ENCODE measurements around the gene GFPT1.

The GFPT1 gene

DNA sequence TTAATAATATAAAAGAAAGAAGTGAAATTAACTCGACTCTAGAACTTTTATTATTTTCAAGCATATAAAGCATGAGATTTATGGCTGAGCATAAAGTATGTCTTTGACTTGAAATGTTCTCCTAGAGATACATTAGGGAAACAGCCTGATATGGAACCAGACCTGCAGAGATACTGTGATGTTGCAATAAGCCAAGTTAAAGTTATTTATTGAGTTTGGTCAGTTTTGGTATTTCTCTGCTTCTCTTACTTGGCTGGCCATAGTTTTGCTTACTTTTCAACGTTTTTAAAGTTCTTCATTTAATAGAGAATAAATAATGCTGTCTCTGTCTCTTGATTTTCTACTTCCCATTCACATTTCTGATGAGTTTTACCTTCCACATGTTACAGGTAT lies 76.0 kb downstream of the GFPT1 start:
- no peak for DNase-seq

DNA sequence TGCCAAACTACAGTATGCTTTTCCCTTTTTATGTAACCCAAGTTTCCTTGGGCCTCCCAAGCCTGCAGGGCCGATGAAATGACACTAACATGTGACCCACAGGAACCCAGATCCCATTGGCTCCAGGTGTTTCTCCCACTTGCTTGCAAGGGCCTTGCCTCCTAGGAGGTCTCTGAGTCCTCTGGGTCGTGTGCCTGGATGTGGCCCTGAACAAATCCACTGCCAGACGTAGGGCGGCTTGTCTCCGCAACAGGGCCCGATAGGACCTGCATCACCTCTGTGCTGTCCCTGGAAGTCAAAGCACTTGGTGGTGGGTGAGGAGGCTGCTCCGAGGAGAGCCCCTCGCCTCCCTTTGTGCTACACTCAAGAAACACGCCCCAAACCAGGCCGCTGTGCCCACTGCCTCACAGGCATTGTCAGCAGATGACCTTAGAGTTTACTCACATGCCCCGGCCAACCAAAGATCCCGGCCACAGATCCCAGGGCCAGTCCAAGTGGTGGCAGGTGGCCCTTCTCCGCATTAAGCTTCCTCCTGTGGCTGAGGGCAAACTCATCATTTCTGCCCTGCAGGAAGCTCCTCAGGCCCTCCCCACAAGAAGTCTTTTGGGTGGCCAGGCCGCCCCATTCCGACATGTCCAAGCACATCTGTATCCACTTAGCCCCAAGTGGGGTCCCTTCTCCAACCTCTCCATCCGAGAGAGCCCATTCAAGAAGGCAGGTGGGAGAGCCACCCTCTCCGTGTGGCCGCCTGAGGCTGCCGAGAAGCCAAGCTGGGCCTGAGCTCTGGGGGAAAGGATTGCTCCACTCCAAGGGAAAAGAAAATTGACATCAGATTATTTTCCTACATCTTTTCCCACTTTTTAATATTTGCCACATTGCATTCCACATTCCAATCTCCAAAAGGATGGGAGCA lies 76.7 kb downstream of the GFPT1 start:
- no peak for DNase-seq

DNA sequence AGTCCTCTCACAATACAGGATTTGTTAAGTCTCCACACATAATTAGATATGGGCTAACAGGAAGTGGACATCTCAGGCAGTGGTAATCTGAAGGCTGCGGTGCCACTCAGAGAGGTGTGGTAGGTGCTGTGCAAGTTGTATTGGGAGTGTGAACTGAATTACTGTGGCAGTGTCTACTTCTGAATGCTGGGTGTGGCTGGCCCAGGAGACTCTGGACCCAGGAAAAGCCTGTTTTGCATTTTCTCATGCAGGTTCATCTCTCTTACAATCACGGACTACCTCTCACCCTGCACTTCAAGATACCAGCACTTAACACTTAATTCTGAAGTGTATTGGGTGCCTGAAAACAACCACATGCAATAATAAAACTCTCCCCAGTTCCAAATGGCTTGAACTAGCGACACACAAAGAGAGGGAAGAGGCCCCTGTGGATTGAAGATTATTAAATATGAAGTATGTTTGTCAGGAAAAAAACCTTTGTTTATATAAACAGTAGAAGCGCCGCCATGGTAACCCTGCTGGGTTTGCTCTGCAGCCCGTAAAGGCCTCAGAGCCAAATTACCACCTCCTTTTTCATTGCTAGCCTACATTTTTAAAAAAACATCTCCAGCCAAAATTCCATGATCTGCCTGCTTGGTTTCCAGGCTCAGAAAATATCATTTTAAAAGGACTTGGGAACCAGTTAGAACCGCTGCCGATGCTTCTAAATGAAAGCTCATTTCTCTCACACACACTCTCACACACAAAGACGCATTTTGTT lies 77.5 kb downstream of the GFPT1 start:
- DNase-seq: no peak

DNA sequence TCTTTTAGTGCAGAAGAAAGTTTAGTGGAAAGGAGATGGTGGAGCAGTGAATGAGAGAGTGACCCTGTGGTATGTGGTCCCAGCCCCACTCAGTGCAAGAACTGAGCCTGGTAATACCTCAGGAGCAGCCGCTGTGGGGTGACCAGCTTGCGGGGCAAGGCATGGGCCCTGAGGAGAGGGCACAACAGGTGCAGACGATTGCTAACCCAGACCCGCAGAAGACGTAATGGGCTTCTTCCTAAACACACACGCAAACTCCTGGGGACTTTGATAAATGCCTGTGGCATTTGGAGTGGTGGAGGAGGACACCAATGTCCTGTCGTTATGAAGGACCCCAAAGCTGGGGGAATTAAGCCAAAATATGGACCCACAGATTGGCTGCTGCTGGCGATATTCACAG lies 78.7 kb downstream of the GFPT1 start:
- no peak for DNase-seq

DNA sequence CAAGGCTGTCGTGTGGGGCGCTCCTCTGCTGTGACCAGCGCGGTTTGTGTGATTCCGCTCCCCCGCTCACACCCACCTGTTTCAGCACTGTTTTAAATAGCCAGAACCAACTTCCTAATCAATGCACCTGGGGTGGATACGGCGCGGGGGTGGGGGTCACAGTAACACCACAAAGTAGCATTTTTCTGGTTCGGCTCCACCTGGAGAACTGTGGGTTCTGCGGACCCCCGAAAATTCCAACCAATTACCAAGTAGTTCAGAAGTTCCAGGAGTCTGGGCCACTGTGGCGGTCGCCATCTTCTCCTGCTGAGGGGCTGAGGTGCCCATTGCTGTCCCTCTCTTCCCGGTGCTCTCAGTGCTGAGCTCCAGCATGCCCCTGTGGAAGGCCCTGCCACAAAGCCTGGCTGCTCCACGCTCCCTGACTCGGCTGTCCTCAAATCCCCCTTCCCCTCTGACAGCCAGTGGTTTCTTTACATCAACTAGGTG lies 79.4 kb downstream of the GFPT1 start:
- DNase-seq: no peak

DNA sequence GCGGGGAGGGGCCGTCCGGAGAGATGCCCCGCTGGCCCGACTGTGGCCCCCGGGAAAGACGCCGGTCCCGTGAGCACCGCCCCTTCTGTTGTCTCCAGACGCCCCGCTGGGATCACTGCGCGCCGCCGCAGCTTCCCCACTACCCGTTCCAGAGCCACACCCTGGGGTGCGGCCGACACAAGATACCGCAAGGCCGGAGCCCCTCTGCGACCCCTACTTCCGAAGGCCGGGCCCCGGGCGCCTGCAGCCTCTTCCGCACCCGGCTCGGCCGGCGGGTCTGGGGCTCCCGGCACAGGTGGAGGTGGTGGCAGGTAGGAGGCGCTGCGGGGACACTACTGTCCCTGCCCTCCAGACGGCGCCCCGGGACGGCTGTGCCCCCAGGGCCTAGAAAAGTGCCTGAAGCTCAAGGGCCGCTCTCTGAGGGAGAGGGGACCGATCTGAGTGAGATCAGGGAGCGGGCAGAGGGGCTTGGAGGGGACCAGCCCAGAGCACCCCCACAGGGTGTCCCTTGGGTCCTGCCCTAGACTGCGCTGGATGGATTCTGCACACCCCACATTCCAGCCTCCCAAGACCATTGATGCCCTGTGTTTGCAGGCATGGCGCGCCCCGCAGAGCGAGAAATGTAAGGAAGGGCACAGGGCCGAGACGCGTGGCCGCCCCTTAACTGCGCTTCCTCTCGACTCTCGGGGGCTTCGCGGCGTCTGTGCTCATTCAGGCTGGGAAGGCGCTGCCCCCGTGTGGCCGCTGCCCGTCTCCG lies 80.0 kb downstream of the GFPT1 start:
- DNase-seq: peak; percentile 8

DNA sequence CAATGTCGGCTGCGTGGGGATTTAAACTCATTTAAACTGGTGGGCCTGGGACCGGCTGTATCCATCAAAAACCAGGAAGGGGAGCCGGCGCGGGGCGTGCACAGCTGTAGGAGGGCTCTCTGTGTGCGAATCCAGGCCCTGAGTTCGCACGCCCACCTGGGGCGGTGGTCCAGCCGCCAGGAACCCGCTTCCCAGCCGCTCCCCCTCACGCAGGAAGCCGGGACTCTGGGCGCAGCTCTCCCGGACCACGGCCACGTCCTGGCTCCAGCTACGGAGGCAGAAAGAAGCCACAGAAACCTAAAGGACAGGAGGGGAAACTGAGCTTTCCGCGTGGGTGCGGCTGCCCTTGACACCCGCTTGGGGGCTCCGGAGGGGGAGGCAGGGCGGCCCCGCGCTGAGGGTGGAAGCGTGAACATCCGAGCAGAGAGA lies 80.6 kb downstream of the GFPT1 start:
- DNase-seq: no peak

DNA sequence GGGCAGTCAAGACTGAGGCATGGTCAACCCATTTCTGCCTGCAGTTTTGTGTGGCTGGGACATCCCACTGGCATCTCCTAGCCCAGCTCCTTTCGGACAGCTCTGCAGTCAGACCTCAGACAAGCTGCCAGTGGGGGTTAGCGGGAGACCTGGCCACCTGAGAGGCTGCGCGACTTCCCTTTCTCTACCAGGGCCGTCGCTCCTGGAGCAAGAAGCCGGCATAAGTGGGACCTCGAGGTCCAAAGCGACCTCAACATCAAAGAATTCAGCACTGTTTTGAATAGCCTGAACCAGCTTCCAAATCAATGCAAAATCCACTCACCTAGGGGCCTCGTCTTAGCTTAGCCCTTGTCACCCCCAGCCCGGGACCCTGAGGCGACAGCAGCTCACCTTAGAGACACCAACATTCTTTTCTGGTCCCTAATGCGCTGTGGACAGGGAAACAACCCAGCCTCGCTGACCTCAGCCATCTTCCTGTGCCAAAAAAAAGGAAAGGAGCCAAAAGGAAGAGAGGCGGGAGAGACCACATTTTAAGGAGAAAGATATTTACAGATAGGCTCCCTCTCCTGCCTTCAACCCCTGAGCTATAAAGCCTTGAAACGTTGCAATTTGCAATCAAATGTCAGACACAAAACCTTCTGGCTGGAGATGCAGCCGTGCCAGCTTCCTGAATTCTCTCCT lies 81.2 kb downstream of the GFPT1 start:
- no peak for DNase-seq

DNA sequence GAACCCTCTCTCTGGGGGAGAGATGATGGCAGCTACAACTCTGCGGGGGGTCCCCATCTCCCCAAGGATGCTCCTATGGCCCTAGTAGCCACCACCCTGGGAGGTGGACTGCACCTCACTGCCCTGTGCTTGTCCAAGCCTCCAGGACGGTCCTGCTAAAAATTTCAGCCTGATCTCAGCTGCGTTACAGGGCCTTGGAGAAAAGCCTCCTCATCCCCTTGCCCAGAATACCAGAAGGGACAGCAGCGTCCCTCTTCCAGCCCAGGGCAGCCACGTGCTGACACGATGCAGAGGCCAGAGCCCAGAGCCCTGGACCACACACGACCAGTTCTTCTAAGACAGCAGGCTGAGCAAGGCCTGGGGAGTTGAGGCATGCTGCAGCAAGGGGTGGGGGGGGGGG lies 81.9 kb downstream of the GFPT1 start:
- DNase-seq: no peak

DNA sequence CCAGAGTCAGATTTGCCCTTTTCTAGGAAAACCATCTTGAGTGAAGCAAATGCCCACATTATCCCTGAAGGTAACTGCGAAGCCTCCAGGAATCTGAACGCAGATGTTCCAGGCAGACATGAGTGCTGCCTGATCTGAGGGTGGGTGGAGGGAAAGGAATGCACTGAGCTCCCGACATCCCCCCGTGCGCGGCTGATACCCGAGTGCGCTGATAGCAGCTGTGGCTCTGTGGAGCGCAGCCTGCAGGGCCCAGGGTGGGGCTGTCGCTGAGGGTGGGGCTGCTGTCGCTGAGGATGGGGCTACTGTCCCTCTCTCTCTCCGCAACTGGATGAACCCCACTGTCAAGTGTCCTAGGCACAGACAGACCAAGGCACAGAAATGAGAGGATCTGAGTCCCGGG lies 82.4 kb downstream of the GFPT1 start:
- no peak for DNase-seq

DNA sequence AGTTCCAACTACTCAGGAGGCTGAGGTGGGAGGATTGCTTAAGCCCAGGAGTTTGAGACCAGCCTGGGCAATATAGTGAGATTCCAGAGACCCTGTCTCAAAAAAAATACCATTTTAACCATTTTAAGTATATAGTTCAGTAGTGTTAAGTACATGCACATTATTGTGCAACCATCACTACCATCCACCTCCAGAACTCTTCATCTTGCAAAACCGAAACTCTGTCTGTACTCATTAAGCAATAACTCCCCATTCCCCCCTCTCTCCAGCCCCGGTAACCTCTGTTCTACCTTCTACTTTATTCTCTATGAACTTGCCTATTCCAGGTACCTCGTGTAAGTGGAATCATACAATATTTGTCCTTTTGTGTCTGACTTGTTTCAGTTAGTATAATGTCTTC lies 86.4 kb downstream of the GFPT1 start:
- DNase-seq: no peak

DNA sequence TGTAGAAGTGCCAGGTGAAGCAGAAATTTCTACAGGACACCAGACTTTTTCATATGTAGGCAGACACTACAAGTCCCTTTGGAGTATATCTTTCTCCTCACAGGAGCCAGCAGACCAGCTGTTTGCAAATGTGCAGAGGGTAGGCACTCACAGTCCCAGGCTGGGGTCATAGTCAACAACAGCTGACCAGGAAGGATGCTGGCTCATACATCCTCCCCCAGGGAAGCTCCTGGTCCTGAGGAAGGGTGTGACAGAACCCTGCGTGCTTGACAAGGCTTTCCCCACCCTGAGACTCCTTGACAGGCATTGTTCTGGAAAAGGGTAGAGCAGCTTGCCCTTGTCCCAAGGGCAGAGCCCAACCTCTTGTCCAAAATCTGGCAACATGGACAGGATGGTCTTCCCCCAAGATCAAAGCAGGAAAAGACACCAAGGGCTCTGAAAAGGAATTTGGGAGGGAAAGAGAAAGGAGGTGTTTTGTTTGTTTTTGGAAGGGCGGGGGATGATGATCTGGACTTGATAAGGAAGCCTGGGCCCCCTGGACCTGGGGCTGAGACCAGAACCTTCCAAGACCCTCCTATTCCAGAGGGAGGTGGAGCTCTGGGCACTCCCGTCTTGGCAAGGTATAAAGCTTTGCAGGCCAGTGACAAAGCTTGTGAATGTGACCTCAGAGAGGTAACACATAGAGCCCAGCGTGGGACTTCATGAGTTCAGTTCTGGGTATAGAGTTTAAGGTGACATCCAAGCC lies 87.1 kb downstream of the GFPT1 start:
- no peak for DNase-seq

DNA sequence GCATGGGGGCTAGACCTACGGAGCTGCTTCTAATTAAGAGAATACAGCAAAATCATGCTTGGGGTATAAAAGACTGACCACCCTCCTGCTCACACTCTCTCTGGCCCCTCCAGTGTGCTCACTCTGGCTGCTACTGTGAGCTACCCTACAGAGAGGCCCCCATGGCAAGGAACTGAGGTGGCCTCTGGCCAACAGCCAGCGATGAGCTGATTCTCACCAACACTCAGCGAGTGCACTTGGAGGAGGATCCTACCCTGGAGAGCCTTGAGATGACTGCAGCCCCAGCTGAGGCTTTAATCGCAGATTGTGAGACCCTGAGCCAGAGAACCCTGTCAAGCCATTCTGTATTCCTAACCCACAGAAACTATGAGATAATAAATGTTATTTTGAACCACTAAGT lies 88.2 kb downstream of the GFPT1 start:
- DNase-seq: no peak

DNA sequence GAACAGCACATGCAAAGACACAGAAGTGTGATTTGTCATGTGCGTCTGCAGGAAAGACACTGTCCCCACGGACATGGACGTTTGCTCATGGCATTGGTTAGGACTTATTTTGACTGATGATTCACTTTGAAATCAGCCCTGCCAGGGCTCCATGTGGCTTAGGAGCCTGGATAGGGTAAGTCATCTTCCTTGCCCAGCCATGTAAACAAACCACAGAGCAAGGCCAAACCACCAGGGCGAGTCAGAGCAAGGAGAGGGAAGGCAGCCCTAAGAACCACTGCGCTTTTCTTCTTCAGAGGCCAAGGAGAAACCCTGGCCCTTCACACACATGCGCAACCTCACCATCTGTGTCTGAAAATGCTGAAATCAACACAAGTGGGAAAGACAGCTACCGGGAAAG lies 88.8 kb downstream of the GFPT1 start:
- no peak for DNase-seq

DNA sequence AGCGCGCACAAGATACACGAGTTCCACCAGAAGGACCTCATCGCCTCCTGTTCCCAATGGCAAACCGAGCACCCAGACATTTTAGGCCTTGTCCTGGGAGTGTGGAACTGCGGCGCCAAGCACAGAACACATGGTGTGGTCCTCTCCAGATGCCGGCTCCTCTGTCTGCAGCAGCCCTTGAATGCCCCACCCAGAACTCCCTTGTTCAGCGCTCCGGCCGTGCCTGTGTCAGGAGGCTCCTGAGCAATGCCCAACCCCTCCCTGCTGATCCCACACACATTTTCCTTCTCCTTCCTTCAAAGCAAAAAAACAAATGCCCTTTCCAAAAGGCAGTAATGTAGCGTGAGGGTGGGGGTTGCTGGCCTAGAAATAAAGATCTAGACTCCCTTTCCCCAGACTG lies 89.8 kb downstream of the GFPT1 start:
- DNase-seq: no peak

DNA sequence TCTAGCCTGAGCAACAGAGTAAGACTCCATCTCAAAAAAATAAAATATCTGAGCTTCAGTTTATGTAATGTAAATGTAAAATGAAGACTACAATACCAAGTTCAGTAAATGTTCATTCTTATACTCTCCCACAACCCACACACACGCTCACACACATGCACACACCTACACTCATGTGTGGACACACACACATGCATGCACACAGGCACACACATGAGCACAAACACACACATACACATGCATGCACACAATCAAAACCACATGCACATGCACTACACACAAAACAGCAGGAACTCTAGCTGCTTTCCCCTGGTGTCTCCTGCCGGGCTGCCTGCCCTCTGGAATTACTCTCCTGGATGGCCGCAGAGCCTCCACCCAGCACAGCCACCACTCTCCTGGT lies 90.6 kb downstream of the GFPT1 start:
- DNase-seq: no peak

DNA sequence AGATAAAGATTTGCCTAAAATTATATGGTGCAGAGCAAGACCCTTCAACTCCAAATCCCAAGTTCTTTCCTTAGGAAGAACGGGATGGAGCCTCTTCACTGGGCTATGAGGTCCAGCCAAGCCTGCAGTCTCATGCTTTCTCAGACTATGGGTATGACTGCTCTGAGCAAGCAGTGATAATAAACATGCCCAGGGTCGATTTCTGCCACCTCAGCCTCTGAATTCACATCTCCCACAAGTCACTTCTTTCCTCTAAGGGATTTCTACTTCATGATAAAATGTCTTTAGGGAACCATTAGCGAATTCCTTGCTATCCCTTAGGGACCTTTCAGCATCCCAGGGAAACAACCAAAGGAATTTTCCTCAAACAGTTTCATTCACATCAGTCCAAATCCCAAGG lies 94.8 kb downstream of the GFPT1 start:
- no peak for DNase-seq

DNA sequence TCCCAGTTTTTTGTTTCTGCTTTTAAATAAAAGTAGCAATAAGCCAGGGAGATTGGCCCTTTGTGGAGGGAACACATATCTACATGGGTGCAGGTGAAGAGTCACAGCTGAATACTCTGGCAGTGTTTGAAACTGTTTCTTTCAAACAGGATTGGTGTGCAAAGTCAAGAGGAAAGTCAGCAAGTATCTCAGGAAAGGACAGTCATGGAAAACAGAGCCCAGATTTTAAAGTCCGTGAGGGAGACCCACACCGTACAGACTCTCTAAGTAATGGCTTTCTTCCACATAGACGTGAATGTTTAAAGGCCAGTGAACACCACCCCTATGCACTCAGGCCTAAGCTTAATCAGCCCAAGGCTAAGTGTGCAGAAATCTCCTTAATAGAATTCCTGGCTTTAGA lies 95.3 kb downstream of the GFPT1 start:
- no peak for DNase-seq

DNA sequence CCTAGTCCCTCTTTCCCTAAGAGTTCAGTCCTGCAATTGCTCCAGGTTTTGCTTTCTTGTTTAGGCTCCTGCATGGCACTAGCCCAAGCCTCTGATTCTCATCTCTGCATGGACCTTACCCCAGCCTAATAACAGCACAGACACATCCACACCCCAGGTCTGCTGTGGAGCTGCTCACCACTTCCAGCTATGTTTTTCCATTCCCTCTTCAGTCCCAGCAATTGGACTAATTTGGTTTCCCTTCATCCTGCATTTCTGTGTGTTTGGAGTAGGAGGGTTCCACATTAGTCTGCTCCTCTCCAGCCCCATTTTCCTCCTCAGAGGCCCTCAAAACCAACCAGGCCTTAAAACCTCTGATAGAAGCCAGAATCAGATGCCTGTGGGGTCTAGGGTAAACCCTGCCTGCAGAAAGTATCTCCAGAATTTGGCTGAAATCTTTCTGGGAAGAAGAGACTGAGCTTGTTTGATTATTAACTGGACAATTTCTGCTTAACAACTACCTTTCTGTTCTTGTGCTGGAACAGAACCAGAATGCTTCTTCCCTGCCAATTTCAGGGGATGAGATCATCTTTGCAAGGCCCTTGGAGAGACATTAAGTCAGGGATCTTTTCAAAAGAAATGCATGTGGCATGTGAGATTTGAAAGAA lies 95.9 kb downstream of the GFPT1 start:
- DNase-seq: no peak

DNA sequence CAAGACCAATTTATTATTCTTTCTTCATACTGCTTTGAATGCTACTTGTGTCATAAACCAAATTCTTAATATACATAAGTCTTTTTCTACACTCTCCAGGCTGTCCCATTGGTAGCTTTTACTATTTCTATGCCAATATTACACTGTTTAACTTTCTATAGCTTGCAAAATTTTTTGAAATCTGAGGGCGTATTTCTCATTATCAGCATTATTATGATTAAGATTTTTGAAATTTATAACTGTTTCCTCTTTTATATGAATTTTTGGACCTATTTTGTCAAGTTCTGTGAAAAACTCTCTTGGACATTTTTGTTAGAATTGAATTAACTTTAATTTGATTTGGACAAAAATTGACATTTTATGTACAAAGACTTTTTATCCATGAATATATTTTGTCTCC lies 98.6 kb downstream of the GFPT1 start:
- DNase-seq: no peak

DNA sequence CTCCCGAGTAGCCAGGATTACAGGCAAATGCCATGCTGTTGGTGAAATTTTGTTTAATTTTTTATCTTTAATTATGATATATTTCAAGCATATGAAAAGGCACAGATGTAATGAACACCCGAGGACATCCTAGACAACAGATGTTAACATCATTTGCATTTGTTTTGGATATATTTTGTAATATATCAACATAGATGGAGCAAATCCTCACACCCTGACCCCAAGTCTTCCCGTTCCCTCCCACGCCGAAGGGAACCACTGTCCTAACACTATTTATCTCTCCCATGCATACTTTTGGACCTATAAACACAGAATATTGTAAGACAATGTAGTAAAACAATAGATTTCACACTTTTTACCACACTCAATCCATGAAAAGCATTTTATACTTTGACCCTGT lies 99.5 kb downstream of the GFPT1 start:
- no peak for DNase-seq
